Breast epithelium (tissue), 4 donors: ENCODE measurements around the gene NGDN. TPM values are rescaled to one million over a fixed set of nuclear protein-coding genes. Genes with fewer than 3 reads are reported as not detected.

Experiments
- DNase-seq, 2 donors: peaks; one replicate each; pipeline ENCODE4 v3.0.0-alpha.2; 2019; ENCODE audit warnings: low spot score in 2 of 2
- H3K27ac ChIP-seq, 2 donors: fragments of 200-600 bp; sonication (generic) in 1 of 2; one replicate each; pipeline ENCODE4 v1.5.1; 2016 to 2019; ENCODE audit warnings: mild to moderate bottlenecking in 1 of 2
- H3K27me3 ChIP-seq, 2 donors: fragments of 200-600 bp; sonication (generic) in 1 of 2; one replicate each; pipeline versions ENCODE4 v1.5.1 to v1.6.0; 2017 to 2019; ENCODE audit warnings: control low read depth in 1 of 2, mild to moderate bottlenecking in 1 of 2
- H3K36me3 ChIP-seq: fragments of 200-600 bp; one replicate; pipeline ENCODE4 v1.5.1; 2019
- H3K4me1 ChIP-seq, 2 donors: fragments of 200-600 bp; sonication (generic); one replicate each; pipeline ENCODE4 v1.5.1; 2016 to 2019; ENCODE audit warnings: control low read depth in 1 of 2
- H3K4me3 ChIP-seq, 3 donors: fragments of 200-600 bp; sonication (generic); 1 replicate in 2 of 3; 2 replicates in 1 of 3; pipeline ENCODE4 v1.5.1; 2016 to 2019; ENCODE audit warnings: mild to moderate bottlenecking in 3 of 3, moderate library complexity in 2 of 3
- H3K9me3 ChIP-seq, 2 donors: fragments of 200-600 bp; sonication (generic) in 1 of 2; one replicate each; pipeline ENCODE4 v1.5.1; 2016 to 2019; ENCODE audit warnings: control low read depth in 1 of 2
- POLR2A ChIP-seq: fragments of 450-650 bp; IDR thresholded peaks from one replicate; pipeline ENCODE4 v1.6.1; 2016; ENCODE audit warnings: antibody characterized with exemption, mild to moderate bottlenecking, moderate library complexity
- POLR2AphosphoS5 ChIP-seq, 3 donors: sonication (generic); formaldehyde crosslinking; IDR thresholded peaks; one replicate each; pipeline ENCODE4 v1.6.1; 2017; ENCODE audit warnings: antibody characterized with exemption in 3 of 3
- intact Hi-C: fragments of 100-400 bp; cut with DNase I; formaldehyde crosslinking; loops from one replicate; pipeline ENCODE4 v1.15.1; 2023; ENCODE audit warnings: low total_unique reads
- total RNA-seq, 3 donors: library from RNA; depleted of rRNA; stranded (reverse); fragments of >200 nt; gene quantifications; one replicate each; pipeline ENCODE4 v1.1.0, GENCODE V29; 2016
- TF ChIP-seq, protein P1 (sequence below), 3 donors: fragments of 450-650 bp; IDR thresholded peaks; one replicate each; pipeline ENCODE4 v1.5.1; 2016 to 2017; ENCODE audit warnings: antibody characterized with exemption in 3 of 3, mild to moderate bottlenecking in 3 of 3, moderate library complexity in 3 of 3

Gene NGDN
- total RNA-seq, 3 donors from 2014 or later, result 39.8 to 58.8 (median 42.3) TPM

DNA sequence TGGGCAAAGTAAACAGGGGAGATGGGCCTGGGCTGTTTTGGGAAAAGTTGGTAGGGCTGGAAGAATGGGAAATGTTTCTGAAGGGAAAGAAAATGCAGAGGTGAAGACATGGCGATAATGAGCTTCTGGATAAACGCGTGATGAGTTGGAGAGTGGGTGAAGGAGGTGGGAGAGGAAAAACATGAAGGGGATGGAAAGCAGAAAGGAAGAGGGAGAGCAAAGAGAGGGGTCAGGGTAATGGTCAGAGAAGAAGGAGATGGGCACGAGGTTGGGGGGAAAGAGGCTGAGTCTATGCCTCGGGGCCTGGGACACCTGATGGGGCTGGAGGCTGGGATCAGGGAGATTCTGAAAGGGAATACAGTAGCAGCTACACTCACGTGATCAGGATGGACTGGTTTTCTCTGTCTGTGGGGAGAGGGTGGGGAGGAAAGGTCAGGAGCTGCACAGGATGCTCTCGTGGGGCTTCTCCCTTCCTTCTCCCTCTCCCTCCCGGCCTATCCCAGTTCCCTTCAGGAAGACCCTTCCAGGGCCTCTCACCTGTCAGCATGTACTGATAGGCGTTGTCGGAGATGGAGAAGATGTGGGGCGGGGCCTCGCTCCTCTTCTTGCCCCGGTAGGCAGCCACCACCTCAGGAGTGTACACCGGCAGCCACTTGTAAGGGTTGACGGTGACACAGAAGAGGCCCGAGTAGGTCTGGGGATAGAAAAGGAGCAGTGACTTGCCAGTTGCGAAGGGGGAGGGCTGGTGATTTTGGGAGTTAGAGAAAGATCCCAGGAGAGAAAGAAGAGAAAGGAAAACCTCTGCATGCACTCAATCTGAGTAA, 37.2 kb upstream of the NGDN start:
- TF ChIP-seq POLR2AphosphoS5 (IDR thresholded peaks at IDR 0.05) (no peak), POLR2A (no peak)
- TF ChIP-seq, protein P1, sequence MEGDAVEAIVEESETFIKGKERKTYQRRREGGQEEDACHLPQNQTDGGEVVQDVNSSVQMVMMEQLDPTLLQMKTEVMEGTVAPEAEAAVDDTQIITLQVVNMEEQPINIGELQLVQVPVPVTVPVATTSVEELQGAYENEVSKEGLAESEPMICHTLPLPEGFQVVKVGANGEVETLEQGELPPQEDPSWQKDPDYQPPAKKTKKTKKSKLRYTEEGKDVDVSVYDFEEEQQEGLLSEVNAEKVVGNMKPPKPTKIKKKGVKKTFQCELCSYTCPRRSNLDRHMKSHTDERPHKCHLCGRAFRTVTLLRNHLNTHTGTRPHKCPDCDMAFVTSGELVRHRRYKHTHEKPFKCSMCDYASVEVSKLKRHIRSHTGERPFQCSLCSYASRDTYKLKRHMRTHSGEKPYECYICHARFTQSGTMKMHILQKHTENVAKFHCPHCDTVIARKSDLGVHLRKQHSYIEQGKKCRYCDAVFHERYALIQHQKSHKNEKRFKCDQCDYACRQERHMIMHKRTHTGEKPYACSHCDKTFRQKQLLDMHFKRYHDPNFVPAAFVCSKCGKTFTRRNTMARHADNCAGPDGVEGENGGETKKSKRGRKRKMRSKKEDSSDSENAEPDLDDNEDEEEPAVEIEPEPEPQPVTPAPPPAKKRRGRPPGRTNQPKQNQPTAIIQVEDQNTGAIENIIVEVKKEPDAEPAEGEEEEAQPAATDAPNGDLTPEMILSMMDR (IDR thresholded peaks at IDR 0.05), result no peak
- peak in 1 of 2 donors; percentile 25 for DNase-seq
- intact Hi-C loops, result no loop called here
- Histone ChIP-seq H3K4me3 (no peak overlapping the region), H3K36me3 (no peaks in the 10 kb centered on the region), H3K4me1 (no peaks in the 10 kb centered on the region), H3K27me3 (no peaks in the 10 kb centered on the region), H3K27ac (no peak overlapping the region), H3K9me3 (no peaks in the 10 kb centered on the region)

DNA sequence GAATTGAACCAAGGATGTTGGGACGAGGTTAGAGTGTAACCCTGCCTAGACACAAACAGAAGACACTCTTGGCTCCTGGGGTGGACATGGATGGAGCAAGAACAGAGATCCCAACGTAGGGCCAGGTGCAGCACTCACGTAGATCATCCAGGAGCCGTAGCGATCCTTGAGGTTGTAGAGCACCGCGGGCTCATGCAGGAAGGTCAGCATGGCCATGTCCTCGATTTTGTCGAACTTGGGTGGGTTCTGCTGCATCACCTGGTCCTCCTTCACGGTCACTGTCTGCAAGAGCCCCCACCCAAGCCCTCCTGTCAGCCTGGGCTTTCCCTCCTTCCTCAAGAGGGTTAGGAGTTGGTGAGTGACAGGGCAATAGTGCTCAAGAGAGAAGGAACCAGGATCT, 36.6 kb upstream of the NGDN start:
- Histone ChIP-seq H3K4me1 (no peaks in the 10 kb centered on the region), H3K27me3 (no peaks in the 10 kb centered on the region), H3K36me3 (no peaks in the 10 kb centered on the region), H3K4me3 (no peak overlapping the region), H3K9me3 (no peaks in the 10 kb centered on the region), H3K27ac (no peak overlapping the region)
- intact Hi-C loops, result no loop called here
- peak in 1 of 2 donors; percentile 3 for DNase-seq
- TF ChIP-seq, protein P1 (IDR thresholded peaks at IDR 0.05), result no peak
- TF ChIP-seq POLR2A, result no peak

DNA sequence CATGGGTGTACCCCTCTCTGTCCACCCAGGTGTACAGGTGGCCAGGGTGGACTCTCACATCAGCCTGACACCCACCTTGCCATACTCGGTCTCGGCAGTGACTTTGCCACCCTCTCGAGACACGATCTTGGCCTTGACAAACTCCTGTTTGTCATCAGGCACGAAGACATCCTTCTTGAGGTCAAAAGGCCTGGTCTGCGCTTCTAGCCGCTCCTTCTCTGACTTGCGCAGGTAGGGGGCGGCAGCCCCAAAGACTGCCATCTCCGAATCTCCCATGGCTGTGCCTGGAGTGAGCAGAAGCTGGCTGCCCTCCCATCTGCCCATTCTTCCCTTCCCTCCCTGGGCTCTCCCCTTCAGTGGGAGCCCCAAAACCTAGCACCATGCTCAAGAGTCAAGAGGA, 36.0 kb upstream of the NGDN start:
- TF ChIP-seq POLR2AphosphoS5 (IDR thresholded peaks at IDR 0.05), result no peak
- TF ChIP-seq, protein P1 (IDR thresholded peaks at IDR 0.05), result no peak
- TF ChIP-seq POLR2A, result no peak
- intact Hi-C loops, result no loop called here
- no peaks in the 10 kb centered on the region for H3K36me3 ChIP-seq
- no peak overlapping the region for H3K27ac ChIP-seq
- no peaks in the 10 kb centered on the region for H3K9me3 ChIP-seq
- H3K4me1 ChIP-seq, result no peaks in the 10 kb centered on the region
- DNase-seq, result peak in 1 of 2 donors; percentile 6
- no peaks in the 10 kb centered on the region for H3K27me3 ChIP-seq
- H3K4me3 ChIP-seq, result no peak overlapping the region

DNA sequence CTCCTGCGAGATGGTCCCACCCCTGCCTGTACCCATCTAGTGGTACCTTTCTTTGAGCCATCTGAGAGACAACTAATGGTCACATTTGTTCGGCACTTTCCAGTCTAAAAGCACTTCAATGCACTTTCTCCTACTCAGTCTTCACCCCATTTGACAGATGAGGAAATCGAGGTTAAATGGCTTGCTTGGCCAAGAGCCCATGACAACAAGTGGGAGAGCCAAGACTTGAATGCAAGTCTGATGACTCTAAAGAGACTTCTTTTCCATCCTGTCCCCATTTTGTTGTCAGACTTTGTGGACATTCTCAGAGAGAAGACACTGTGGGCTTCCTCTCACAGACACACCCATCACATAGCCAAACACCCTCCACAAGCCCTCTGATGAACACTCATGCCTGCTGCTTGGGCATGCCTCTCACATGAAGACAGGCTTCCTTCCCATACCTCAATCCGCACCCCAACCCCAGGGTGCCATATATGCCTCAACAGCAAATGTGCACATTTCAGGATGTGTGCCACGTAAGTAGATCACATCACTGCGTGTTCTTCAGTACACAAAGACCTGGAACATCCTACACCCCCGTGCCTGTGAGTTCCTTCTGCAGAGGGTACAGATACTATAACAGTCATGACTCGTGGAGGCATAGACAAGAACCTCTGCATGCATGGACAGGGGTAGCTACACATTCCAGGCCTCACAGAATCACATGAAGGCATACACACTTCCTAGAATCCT, 34.8 kb upstream of the NGDN start:
- DNase-seq, result peak in 1 of 2 donors; percentile 3
- Histone ChIP-seq H3K9me3 (no peaks in the 10 kb centered on the region), H3K27me3 (no peaks in the 10 kb centered on the region), H3K36me3 (no peaks in the 10 kb centered on the region), H3K27ac (no peak overlapping the region), H3K4me1 (no peaks in the 10 kb centered on the region), H3K4me3 (no peak overlapping the region)
- TF ChIP-seq, protein P1 (IDR thresholded peaks at IDR 0.05), result no peak
- no peak for TF ChIP-seq POLR2A
- no peak for TF ChIP-seq POLR2AphosphoS5 (IDR thresholded peaks at IDR 0.05)
- intact Hi-C loops, result no loop called here
